ENCODE measurements around the gene MUC12. TPM values are rescaled to one million over a fixed set of nuclear protein-coding genes. Genes with fewer than 3 reads are reported as not detected.

Gene MUC12
- total RNA-seq, 2 donors from 2014 or later = not detected

DNA sequence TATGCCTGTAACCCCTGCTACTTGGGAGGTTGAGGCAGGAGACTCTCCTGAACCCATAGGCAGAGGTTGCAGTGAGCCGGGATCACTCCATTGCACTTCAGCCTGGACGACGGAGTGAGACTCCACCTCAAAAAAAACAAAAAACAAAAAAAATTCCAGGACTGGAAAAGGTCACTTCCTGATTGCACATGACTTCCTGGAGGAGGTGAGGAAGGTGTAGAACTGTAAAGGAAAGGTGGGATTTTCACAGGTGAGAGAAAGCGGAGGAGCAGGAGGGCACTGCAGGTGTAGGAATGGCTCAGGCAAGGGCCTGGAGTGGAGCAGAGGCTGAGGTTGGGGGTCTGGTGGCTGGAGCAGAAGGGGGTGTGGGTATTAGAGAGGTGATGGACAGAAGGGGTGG is 23.3 kb upstream of the MUC12 start:
- ATAC-seq (ENCODE audit: insufficient number of reproducible peaks, low FRiP score, low read depth) (no peak), DNase-seq (ENCODE audit: low spot score) (no peak)

DNA sequence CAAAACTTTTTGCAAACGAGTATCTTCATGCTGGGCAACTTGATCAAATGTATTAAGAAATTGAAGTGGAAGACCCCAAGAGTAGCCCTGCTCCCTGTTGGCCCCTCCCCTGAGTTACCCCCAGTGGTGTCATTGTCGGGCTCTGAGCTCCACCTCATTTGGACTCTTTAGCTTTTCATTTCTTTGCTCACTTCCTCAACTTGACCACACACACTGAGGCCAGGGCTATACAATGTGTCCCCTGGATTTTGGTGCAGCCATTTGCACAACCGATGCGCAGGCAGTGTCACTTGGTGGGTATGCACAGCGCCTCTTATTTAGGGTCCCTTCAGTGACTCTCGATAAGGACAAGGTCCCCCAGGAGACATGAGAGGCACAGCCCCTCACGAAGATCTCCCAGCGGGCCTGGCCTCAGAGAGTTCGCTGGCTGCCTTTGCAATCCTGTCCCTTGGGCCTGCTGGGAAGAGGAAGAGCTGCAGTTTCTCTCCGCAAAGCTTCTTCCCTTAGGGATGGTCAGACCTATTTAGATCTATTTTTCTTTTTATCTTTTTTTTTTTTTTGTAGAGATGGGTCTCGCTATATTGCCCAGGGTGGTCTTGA is 22.5 kb upstream of the MUC12 start:
- no peak overlapping the region for H3K4me3 ChIP-seq
- no peaks in the 10 kb centered on the region for H3K27me3 ChIP-seq (replicated peaks; ENCODE audit: insufficient read depth)
- ATAC-seq (ENCODE audit: insufficient number of reproducible peaks, low FRiP score, low read depth) = no peak

More for the DNA sequence above, 23.3 kb upstream of the MUC12 start:
- Histone ChIP-seq H3K4me1 (ENCODE audit: control insufficient read depth in 1 of 2, low read depth in 2 of 2) (no peaks in the 10 kb centered on the region), H3K4me3 (no peak overlapping the region), H3K27ac (no peak overlapping the region), H3K36me3 (no peaks in the 10 kb centered on the region), H3K27me3 (replicated peaks; ENCODE audit: insufficient read depth) (no peaks in the 10 kb centered on the region), H3K9me3 (no peaks in the 10 kb centered on the region)
- TF ChIP-seq, protein P1, sequence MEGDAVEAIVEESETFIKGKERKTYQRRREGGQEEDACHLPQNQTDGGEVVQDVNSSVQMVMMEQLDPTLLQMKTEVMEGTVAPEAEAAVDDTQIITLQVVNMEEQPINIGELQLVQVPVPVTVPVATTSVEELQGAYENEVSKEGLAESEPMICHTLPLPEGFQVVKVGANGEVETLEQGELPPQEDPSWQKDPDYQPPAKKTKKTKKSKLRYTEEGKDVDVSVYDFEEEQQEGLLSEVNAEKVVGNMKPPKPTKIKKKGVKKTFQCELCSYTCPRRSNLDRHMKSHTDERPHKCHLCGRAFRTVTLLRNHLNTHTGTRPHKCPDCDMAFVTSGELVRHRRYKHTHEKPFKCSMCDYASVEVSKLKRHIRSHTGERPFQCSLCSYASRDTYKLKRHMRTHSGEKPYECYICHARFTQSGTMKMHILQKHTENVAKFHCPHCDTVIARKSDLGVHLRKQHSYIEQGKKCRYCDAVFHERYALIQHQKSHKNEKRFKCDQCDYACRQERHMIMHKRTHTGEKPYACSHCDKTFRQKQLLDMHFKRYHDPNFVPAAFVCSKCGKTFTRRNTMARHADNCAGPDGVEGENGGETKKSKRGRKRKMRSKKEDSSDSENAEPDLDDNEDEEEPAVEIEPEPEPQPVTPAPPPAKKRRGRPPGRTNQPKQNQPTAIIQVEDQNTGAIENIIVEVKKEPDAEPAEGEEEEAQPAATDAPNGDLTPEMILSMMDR (IDR thresholded peaks at IDR 0.05) = no peak

DNA sequence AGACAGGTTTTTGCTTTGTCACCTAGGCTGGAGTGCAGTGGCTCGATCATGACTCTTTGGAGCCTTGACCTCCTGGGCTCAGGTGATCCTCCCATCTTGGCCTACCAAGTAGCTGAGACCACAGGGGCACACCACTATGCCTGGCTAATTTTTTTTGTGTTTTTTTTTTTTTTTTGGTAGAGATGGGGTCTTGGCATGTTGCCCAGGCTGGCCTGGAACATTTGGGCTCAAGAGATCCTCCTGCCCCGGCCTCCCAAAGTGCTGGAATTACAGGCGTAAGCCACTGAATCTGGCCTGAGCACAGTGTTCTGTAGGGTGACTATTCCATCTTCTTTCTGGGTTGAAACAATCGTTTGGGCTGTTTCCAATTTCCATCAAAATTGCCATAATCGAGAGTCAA is 21.6 kb upstream of the MUC12 start:
- TF ChIP-seq, protein P1 (IDR thresholded peaks at IDR 0.05) = no peak
- no peaks in the 10 kb centered on the region for H3K27me3 ChIP-seq (replicated peaks; ENCODE audit: insufficient read depth)
- H3K27ac ChIP-seq = no peak overlapping the region
- no peak for ATAC-seq (ENCODE audit: insufficient number of reproducible peaks, low FRiP score, low read depth)
- no peak overlapping the region for H3K4me3 ChIP-seq
- no peaks in the 10 kb centered on the region for H3K4me1 ChIP-seq (ENCODE audit: control insufficient read depth in 1 of 2, low read depth in 2 of 2)
- DNase-seq (ENCODE audit: low spot score) = no peak
- H3K36me3 ChIP-seq = no peaks in the 10 kb centered on the region
- H3K9me3 ChIP-seq = no peaks in the 10 kb centered on the region

More for the DNA sequence above, 22.5 kb upstream of the MUC12 start:
- TF ChIP-seq, protein P1 (IDR thresholded peaks at IDR 0.05) = no peak
- H3K27ac ChIP-seq = no peak overlapping the region
- H3K4me1 ChIP-seq (ENCODE audit: control insufficient read depth in 1 of 2, low read depth in 2 of 2) = no peaks in the 10 kb centered on the region
- H3K9me3 ChIP-seq = no peaks in the 10 kb centered on the region
- DNase-seq (ENCODE audit: low spot score) = no peak
- H3K36me3 ChIP-seq = no peaks in the 10 kb centered on the region

DNA sequence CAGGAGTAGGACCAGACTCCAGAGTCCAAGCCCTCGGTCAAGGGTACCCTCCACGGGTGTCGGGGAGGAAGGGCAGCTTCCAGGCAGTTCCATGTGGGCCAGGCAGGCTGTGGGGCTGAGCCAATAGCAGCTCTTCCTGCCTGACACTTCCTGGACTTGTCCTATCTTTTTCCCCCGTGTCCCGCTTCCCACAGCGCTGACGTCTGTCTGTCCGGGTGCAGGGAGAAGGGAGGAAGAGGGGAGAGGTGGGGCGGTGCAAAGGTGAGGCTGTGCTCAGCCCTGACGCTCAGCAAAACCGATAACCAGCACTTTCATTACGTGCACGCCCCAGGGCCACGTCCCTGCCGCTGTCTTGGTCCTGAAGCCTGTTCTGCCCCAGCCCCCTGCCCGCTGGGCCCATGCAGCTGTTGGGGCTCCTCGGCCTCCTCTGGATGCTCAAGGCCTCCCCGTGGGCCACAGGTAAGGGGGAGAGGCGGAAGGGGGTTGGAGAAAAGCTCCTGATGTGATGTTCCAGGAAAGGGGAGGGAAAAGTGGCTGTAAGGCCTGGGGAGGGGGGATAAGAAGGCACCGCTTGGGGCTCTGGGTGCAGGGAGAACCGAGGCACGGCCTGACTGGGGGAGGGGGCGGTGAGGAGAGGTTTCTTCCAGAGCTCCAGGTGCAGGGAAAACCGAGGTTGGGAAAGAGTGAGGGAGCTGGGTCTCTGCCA is 20.0 kb upstream of the MUC12 start, which contains the start of gene MUC3A:
Gene MUC3A, plus strand, starts transcription at position 308 of the 706 bp plus-strand sequence. Its CDS starts 91 bp downstream, at position 399.
- ATAC-seq (ENCODE audit: insufficient number of reproducible peaks, low FRiP score, low read depth) = no peak
- Histone ChIP-seq H3K36me3 (no peaks in the 10 kb centered on the region), H3K27me3 (replicated peaks; ENCODE audit: insufficient read depth) (no peaks in the 10 kb centered on the region), H3K9me3 (no peaks in the 10 kb centered on the region), H3K27ac (no peak within 1 kb of the TSS), H3K4me1 (ENCODE audit: control insufficient read depth in 1 of 2, low read depth in 2 of 2) (no peaks in the 10 kb centered on the region), H3K4me3 (no peak within 1 kb of the TSS)
- TF ChIP-seq, protein P1 (IDR thresholded peaks at IDR 0.05) = no peak
- DNase-seq (ENCODE audit: low spot score) = no peak

DNA sequence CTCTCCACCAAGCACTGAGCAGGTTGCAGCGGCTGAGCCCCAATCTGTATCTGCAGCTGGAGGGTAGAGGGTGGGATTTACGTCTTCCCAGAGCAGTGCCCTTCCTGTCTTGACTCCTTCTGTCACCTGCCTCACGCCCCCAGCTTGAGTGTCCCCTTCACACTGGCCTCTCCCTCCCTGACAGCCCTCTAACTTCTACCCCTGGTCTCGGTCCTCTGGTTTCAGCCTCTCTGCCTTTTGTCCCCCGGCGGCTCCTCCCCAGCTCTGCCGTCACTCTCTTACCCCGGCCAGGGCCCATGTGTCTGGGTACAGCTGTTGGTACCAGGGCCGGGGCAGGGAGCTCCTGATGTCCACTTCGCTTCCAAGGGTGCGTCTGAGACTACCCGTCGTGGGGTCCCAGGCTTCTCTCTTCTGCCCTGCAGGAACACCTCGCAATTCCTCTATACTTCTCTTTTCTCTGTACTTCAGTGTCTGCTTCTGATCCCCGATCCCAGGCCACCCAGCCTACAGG is 19.4 kb upstream of the MUC12 start:
- Histone ChIP-seq H3K9me3 (no peaks in the 10 kb centered on the region), H3K4me1 (ENCODE audit: control insufficient read depth in 1 of 2, low read depth in 2 of 2) (no peaks in the 10 kb centered on the region), H3K27ac (no peak overlapping the region), H3K27me3 (replicated peaks; ENCODE audit: insufficient read depth) (no peaks in the 10 kb centered on the region), H3K4me3 (no peak overlapping the region), H3K36me3 (no peaks in the 10 kb centered on the region)
- TF ChIP-seq, protein P1 (IDR thresholded peaks at IDR 0.05) = no peak
- no peak for ATAC-seq (ENCODE audit: insufficient number of reproducible peaks, low FRiP score, low read depth)
- DNase-seq (ENCODE audit: low spot score) = no peak
